Duodenal mucosa (tissue), 2 donors: ENCODE results near the gene COQ9.

Experiments used
- H3K27ac ChIP-seq: one replicate; pipeline ENCODE4 v1.7.0; 2013; ENCODE audit warnings: low read depth, low read length
- H3K27me3 ChIP-seq, 2 donors: one replicate each; pipeline ENCODE4 v1.7.0; 2013; ENCODE audit warnings: low read length in 2 of 2, control low read depth in 1 of 2; ENCODE audit not compliant: insufficient read depth in 2 of 2, control insufficient read depth in 1 of 2
- H3K36me3 ChIP-seq, 2 donors: one replicate each; pipeline ENCODE4 v1.7.0; 2013; ENCODE audit warnings: low read length in 2 of 2, control low read depth in 1 of 2; ENCODE audit not compliant: insufficient read depth in 2 of 2, control insufficient read depth in 1 of 2
- H3K4me1 ChIP-seq, 2 donors: one replicate each; pipeline ENCODE4 v1.7.0; 2013; ENCODE audit warnings: low read length in 2 of 2, control low read depth in 1 of 2; ENCODE audit not compliant: insufficient read depth in 2 of 2, control insufficient read depth in 1 of 2
- H3K4me3 ChIP-seq, 2 donors: one replicate each; pipeline ENCODE4 v1.7.0; 2013; ENCODE audit warnings: low read length in 2 of 2, low read depth in 1 of 2
- H3K9ac ChIP-seq, 2 donors: one replicate each; pipeline ENCODE4 v1.7.0; 2013; ENCODE audit warnings: low read length in 2 of 2, low read depth in 1 of 2
- H3K9me3 ChIP-seq, 2 donors: one replicate each; pipeline ENCODE4 v1.7.0; 2013; ENCODE audit warnings: low read length in 2 of 2, control low read depth in 1 of 2; ENCODE audit not compliant: control insufficient read depth in 1 of 2

COQ9 gene

DNA sequence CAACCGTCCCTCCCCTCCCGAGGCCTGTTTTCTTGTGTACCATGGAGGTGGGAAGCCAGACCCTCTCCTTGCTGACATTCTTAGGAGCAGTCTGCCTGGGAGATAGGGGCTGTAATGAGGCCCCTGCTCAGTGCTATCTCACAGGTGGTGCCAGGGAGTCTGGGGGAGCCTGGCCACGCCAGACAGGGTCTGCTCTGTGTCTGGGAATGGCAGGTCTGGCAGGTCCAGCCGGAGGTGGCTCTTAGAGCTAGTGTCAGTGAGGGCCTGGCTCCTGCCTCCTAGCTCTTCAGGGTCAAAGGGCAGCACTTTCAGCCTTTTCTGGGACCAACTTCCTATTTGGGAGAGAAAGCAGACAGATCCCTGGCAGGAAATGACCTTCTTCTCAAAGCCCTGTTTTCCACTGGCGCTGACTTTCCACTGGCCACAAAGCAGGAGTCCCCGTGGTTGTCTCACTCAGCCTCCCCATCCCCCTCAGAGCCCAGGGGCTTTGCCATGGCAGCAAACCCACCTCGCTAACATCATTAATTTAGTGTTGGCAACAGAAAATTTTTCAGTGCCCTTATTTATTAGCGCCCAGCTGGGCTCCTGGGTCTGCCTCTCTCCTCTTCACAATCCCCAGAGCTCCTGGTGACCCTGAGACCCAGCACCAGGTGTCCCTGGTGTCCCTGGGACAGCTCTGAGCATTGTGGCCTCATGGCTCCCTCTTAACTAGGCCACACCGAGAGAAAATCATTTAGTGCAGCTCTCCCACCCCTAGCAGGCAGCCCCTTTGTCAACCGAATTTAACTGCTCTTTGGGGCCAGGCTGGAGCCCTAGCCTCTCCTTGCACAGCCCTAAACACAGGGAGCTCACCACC is 63.0 kb downstream of the COQ9 start:
- no peak overlapping the region for H3K27ac ChIP-seq
- H3K9me3 ChIP-seq = no peaks in the 10 kb centered on the region
- H3K27me3 ChIP-seq = no peaks in the 10 kb centered on the region
- H3K4me1 ChIP-seq = peaks cover 0 to 3% of the 10 kb centered on the region in 2 donors
- no peaks in the 10 kb centered on the region for H3K36me3 ChIP-seq
- no peak overlapping the region for H3K9ac ChIP-seq
- H3K4me3 ChIP-seq = no peak overlapping the region
